Measurements from ENCODE around the gene RPN2.

Gene RPN2

DNA sequence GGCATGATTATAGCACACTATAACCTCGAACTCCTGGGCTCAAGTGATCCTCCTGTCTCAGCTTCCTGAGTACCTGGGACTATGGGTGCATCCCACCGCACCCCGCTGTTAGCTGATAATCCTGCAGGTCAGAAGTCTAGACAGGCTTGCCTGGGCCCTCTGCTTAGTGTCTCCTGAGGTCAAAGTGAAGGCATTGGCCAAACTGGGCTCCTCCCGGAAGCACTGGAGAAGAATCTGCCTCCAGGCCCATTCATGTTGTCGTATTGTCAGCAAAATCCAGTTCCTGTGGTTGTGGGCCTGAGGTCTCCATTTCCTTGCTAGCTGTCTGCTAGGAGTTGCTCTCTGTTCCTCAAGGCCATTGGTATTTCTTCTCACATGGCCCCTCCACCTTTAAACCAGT is 6.6 kb downstream of the RPN2 start:
- no peak for DNase-seq (ENCODE audit: low read depth in 2 of 2)

DNA sequence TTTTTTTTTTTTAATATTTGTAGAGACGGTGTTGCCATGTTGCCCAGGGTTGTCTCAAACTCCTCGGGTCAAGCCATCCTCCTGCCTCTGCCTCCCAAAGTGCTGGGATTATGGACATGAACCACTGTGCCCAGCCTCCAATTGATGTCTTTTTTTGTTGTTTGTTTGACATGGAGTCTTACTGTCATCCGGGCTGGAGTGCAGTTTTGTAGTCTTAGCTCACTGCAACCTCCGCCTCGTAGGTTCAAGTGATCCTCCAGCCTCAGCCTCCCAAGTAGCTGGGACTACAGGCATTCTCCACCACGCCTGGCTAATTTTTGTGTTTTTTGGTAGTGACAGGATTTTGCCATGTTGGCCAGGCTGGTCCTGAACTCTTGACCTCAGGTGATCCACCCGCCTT is 9.7 kb downstream of the RPN2 start:
- DNase-seq (ENCODE audit: low read depth in 2 of 2), result no peak

DNA sequence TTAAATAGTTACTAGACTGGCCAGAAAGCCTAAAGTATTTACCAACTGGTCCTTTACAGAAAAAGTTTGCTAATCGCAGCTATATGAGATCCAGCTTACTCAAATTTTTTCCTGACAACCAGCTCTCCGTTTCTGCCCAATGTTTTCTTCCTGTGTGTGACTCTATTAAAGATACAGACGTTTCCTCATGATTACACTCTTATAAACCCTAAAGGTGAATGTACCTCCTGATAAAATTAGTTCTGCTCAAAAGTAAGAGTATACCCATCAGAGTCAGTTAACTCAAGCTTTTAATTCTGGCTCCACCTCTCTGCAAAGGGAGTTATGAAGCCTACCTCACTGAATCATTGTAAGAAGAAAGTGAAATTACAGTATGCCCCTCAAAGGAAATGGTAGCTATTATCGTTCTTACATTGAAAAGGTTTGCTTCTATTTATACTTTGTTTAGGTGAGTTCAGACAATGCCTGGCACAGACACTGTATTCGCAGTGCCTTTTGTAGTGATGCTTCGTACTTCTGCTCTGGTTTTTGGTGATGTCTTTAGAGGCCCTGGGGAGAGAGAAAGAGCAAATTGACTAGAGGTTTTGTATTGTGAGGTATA is 10.4 kb downstream of the RPN2 start:
- no peak for DNase-seq (ENCODE audit: low read depth in 2 of 2)

DNA sequence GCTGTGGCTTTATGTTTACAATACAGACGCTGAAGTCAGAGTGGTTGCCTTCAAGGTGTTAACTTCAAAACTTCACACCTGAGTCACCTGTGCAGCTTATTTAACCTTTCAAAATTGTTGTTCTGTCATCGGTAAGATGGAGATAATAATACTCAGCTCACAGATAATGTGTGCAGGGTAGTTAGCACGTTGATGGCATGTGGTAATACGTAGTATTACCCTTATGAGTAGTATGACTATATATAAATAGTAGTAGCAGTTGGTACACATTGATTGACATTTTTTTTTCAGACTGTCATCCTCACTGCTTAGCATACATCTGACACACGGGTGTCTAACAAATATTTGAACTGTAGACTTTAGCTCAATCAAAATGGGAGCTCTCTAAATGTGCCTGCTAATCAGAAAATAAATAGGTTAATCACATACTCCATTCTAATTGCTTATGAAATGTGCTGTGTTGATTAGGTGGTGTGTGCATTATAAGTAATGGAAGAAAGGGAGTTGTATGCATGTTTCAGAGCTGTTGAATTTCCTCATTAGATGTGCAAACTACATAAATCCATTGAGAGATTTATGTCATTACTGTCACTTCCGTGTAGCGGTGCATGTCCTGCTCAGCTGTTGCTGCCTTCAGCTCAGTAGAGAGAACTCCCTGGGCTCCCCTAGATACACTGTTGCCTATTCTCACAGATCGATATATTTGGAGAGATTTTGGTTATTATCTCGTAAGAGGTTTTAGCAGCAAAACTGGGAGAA is 11.4 kb downstream of the RPN2 start:
- DNase-seq (ENCODE audit: low read depth in 2 of 2), result no peak

DNA sequence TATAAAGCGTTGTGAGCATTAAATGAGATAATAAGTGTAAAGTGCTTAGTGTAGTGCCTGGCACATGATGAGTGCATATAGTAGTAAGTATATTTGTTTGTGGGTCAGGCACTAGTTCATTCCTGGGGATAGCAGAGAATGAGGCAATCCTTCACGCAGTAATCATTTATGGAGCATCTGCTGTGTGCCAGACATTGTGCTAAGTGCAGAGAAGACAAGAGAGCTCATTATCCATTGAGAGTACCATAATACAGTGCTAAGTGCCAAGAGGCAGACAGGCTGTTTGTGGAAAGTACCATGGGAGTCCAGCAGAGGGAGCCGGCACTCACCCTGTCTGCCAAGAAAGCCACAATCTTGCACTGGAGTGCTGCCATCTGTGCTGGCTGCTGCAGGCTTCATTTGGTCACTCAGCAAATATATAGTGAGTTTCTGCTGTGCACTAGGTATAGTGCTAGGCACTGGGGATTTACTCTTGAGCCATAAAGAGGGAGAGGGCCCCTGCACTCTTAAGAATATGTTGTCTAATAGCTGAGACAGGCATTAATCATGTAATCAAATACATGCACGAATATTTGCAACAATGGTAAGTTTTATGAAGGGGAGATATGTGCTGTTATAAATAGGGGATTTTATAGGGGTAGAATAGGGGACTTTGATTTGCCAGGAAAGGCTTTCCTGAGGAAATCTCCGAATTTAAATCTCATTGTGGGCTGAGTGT is 13.2 kb downstream of the RPN2 start:
- peak; percentile 32 to 52 for DNase-seq (ENCODE audit: low read depth in 2 of 2)

DNA sequence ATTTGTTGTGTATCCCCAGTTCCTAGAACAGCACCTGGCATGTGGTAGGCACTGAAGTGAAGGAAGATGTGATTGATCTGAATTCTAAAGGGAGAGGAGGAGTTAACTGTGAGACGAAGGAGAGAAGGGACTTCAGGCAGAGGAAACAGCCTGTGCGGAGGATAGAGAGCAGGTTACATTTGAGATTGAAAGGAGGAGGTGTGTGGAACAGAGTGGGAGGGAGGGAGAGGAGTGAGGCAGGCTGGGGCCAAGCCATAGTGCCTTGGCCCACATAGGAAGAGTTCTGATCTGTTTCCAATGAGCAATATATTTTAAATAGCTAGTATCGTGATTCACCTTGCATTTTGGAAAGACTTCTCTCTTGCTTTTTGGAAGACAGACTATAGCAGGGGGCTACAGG is 14.1 kb downstream of the RPN2 start:
- no peak for DNase-seq (ENCODE audit: low read depth in 2 of 2)

DNA sequence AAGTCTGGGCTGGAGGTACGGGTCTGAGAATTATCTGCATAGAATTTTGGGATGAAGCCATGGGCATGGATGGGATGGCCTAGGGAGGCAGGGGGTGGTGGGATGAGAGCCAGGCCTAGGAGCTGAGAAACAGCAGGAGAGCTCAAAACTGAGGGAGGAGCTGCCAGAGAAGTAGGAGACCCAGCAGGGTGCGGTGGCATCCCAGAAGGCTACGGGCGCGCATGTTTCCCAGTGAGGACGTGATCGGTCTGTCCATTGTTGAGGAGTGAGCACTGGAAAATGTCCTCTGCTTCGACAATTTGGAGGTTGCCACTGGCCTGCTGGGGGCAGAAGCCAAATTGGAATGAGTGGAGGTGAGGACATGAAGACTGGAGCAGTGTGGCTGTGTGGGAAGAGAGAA is 14.7 kb downstream of the RPN2 start:
- DNase-seq (ENCODE audit: low read depth in 2 of 2), result no peak

DNA sequence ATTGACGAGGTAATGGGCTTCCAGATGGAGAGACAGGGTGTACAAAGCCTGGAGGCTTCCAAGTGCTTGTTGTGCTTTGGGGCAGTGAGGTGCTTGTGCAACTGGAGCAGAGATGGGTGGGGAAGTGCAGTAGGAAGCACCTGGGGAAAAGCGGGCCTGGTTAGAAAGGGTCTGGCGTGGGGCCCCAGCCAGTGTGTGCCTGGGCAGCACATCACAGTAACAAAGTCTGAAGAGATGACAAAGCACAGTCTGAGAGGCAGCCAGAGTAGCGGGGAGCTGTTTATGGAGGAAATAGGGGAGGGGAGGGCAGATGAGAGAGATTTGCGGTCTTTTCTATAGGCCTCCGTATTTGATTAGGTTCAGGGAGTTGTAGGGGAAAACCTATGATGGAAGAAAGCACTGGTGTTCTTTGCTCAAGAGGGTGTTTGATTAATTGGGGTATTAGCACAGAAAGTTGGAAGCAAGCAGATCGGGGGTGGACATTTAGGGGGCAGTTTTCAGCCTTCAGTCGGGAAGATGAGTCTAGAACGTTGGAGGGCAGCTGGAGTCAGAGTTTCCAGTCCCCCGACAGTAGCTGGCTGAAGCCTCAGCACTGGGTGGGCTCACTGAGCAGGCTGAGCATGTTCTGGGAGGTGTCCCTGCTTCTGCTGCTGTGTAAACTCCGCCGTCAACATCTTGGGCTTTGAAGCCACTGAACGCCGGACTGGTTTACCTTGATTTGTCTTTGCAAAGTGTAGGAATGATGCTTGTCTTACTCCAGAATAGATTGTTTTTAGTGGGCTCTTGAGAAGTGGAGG is 15.7 kb downstream of the RPN2 start:
- DNase-seq (ENCODE audit: low read depth in 2 of 2), result no peak

DNA sequence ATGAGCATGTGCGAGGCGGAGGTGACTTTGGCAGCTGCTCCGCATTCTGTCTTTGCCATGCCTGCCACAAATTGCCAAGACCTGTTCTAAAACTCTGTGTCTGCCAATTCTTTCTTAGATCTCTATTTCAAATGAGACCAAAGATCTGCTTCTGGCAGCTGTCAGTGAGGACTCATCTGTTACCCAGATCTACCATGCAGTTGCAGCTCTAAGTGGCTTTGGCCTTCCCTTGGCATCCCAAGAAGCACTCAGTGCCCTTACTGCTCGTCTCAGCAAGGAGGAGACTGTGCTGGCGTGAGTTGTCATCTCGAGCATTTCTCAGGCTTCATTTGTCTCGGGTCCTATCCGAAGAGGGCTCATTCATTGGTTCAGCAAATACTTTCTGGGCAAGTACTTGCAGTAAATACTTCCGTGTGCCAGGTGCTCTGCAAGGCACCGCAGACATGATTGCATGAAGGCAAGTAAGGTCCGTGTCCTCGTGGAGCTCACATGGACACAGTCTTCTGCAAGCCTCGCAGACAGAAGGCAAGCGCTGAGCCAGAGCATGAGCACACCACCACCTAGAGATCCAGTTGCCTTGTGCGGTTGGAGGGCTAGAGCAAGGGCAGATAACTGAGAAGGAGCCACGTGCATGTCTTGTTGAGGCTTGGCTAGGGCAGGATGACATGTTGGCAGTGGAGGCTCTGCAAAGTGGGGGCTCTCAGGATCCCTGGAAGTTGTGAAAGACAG is 20.0 kb downstream of the RPN2 start:
- DNase-seq (ENCODE audit: low read depth in 2 of 2), result no peak

DNA sequence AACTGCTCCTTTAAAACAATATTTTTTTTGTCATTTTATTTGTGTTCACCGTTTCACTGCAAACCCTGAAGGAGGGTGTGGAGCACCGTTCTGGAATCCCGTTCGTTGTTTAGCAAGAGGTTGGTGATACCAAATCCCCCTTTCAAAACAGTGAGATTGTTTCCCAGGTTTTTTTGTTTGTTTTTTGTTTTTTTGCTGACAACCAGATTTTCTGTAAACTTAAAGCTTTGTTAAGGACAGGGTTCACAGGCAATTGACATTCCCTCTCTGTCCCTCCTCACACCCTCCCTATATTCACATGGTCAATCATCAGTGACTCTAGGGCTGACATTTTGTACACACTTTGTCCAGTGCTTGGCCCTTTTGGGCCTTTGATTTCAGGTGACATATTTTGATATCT is 21.2 kb downstream of the RPN2 start:
- no peak for DNase-seq (ENCODE audit: low read depth in 2 of 2)

DNA sequence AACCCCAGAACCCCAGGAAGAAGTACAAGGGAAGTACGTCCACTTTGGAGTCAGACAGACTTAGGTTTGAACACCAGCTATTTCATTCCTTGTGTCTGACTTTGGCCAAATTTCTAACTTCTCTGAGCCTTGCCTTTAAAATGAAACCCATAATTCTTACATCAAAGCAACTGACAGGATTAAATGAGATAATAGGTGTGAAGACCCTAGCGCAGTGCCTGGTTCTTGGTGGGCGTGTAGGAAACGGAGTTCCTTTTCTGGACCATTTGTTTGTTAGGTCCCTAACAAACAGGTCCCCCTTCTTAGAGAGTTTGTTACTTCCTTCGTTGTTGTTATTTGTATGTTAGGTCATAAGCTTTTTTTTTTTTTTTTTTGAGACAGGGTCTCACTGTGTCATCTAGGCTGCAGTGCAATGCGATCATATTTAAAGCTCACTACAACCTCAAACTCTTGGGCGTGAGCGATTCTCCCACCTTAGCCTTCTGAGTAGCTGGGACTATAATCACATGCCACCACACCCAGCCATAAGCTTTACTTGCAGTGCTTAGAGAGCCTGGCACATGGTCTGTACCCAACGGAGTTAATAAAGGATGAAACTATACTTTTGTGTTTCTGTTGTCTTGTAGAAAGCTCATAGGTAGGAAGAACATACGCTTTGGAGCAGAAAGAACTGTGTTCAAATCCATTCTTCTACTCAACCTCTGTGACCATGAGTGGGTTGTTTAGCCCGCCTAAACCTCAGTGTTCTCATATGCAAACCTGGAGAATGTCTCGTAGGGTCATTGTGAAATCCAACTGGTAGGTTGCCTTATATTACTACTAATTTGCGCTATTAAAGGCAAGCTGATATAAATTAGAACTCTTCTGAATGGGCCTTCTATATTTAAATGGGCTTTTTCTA is 22.0 kb downstream of the RPN2 start:
- DNase-seq (ENCODE audit: low read depth in 2 of 2), result no peak

DNA sequence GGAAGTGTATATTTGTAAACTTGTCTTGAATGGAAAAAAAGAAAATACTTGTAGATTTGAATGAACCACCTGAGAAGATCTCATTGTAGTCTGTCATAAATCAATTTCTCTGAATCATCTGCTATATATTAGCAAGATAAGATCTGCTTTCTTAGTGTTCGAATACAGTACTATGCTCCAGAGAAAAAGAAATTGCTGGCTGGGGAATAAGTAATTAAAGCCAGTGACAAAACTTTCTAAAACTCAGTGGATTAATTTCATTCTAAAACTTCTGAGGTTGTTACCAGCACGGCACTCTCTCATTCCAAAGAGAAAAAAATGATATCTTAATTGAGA is 22.7 kb downstream of the RPN2 start:
- DNase-seq (ENCODE audit: low read depth in 2 of 2), result no peak

DNA sequence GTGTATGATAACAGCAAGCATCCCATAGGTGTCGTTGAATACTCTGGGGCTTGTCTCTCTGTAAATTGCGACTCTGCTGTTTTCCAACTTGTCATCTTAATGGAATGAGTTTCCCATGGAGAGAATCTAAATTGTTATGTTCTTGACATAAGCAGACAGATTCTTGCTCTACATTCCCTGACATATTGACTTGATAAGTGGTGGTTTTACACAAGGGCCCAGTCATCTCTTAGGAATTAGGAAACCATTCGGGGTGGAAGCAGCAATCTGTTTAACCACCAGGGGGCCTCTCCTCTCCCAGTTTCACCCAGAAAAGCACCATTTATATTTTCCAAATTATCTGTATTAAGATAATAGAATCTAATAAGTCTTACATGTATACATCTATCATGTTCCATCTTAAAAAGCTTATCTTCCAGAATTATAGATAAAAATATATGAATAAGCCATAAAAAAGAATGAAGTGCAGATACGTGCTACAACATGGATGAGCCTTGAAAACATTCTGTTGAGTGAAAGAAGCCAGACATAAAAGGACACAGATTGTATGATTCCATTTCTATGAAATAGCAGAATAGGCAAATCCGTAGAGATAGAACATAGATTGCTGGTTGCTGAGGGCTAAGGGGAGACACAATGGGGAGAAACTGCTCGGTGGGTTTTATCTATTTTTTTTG is 23.3 kb downstream of the RPN2 start:
- no peak for DNase-seq (ENCODE audit: low read depth in 2 of 2)

DNA sequence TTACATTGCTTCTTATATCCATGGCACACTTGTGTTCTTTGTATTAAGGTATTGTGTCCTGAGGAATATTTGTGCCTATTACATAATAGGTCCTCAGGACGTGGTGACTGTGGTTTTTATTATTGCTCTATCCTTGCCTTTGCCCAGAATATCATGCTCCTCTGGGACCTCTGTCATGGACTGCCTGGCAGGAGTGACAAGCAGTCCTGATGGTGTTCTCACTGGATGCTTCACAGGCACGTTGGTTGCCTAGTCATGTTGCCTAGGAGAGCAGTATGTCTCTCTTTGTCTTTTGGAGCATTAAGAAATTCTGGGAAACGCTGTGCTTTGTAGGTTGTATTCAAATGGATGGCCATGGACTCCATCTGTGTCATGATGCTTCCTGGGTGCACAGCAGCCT is 24.9 kb downstream of the RPN2 start:
- no peak for DNase-seq (ENCODE audit: low read depth in 2 of 2)

DNA sequence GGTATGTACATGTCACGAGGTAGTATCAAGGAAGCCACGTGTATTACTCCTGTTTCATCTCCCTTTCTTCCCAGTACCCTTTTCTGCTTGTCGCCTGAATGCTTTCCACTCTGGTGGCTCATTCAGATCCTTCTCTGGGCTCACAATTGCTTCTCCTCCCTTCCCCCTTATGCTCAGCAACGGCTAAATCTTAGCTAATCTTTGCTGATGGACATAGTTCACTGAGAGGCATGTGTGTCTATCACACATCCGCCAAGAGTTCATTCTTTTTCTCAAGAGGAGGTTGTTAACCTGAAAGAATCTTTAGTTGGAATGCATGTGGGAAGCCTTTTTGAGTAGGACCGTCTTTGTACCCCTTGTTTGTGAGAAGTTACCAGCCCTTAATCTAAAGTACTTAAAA is 26.0 kb downstream of the RPN2 start:
- DNase-seq (ENCODE audit: low read depth in 2 of 2), result no peak

DNA sequence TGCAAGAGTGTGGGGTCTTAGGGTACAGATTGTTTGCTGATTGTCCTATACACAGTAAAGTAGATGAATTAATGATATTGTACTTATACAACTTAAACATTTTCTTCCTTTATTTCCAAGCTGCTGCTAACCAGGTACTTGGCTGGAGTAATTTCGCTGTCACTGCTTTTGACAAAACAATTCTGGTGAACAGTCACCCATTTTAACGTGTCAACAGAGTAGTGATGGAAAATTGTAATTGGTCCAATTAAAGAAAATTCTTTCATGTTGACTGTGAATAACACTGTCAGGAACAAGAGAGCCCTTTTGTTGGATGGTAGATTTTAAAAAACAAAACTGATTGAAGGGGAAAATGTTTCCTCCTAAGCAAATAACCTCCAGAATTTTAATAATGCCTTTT is 26.7 kb downstream of the RPN2 start:
- DNase-seq (ENCODE audit: low read depth in 2 of 2), result no peak

DNA sequence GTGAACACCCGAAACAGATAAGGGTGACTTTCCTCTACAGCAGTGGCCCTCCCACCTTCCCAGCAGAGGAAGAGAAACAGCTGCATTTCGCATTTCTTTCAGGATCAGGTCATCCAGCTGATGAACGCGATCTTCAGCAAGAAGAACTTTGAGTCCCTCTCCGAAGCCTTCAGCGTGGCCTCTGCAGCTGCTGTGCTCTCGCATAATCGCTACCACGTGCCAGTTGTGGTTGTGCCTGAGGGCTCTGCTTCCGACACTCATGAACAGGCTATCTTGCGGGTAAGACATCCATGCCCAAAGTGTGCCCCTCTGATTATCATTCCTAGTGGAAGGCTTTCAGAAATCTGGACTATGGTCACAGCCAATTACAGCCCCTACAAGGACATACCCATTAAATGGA is 28.0 kb downstream of the RPN2 start:
- DNase-seq (ENCODE audit: low read depth in 2 of 2), result no peak

DNA sequence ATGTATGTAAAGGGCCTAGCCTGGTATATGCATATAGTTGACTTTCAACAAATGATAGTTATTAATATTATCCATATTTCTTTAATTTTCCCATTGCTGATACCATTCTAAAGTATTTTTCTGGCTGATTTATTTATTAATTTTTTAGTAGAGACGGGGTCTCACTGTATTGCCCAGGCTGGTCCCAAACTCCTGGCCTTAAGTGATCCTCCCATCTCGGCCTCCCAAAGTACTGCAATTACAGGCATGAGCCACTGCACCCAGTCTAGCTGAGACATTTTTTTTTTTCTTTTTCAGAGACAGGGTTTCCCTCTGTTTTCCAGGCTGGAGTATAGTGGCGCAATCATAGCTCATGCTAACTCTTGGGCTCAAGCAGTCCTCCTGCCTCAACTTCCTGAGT is 30.1 kb downstream of the RPN2 start:
- DNase-seq (ENCODE audit: low read depth in 2 of 2), result no peak

DNA sequence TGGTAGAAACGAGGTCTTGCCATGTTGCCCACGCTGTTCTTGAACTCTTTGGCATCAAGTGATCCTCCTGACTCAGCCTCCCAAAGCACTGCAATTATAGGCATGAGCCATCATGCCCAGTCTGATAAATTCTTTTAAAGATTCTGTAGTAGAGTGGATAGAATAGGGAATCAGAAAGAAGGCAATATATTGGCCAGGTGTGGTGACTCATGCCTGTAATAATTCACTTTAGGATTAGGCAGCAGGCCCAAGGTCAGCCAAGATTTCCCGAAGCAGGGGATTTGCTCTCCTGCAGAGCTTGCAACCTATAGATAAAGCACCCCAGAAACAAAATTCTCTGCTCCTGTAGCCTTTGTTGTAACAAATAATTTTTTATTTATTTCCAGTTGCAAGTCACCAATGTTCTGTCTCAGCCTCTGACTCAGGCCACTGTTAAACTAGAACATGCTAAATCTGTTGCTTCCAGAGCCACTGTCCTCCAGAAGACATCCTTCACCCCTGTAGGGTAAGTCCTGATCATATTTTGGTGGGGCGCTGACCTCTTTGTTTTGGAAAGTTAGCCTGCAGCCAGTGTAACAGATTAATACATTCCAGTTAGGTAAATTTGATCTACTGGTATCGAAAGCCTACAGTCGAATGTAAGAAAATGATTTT is 30.7 kb downstream of the RPN2 start:
- no peak for DNase-seq (ENCODE audit: low read depth in 2 of 2)

DNA sequence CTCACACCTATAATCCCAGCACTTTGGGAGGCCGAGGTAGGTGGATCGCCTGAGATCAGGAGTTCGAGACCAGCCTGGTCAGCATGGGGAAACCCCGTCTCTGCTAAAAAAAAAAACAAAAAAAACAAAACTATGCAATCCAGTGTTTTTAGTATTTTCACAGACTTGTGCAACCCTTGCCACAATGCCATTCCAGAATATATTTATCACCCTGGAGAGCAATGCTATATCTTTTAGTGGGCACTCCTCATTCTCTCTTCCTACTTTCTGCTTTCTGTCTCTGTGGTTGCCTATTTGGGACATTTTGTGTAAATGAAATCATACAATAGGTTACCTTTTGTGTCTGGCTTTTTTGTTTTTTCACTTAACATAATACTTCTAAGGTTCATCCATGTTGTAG is 39.3 kb downstream of the RPN2 start:
- DNase-seq (ENCODE audit: low read depth in 2 of 2), result no peak

All from stimulated activated CD4-positive, alpha-beta T cell treated with anti-CD3 and anti-CD28 coated beads, Interleukin-1b, Interleukin-23, amount 100 ng/mL, for 1 hour (primary cell).